Astrocyte of the cerebellum (primary cell): ENCODE data around the gene SMAD5.

ENCODE experiments used
- DNase-seq: peaks from one replicate; pipeline ENCODE4 v3.0.0-alpha.2; 2011; ENCODE audit warnings: low read depth
- H3K4me3 ChIP-seq: 2 replicates; pipeline ENCODE4 v1.5.1; 2011; ENCODE audit warnings: mild to moderate bottlenecking, low read depth, low read length, moderate library complexity
- in situ Hi-C: cut with HindIII; loops from 2 replicates; pipeline ENCODE4 v1.10.0; 2017; ENCODE audit warnings: low sequenced_read_pairs
- TF ChIP-seq, protein P1 (sequence below): IDR thresholded peaks from 2 replicates; pipeline ENCODE4 v1.5.1; 2012; ENCODE audit warnings: low read length, low read depth, moderate library complexity, mild to moderate bottlenecking; ENCODE audit errors: missing control alignments

SMAD5 gene

DNA sequence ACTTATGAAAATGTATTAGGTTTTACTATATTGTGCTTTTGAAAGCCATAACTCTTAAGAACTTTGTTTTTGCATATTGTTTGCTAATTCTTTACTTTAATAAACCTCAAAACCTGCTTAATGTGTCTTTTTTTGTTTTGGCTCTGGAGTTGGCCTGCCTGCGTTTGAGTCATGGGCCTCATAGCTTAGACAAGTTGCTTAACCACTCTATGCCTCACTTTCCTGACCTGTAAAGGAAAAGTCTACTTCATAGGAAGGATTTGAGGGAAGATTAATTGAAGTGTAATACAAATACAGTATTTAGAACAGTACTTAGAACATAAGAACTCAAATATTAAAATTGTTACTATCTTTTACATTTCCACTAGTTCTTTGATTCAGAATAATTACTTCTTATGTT lies 50.0 kb downstream of the SMAD5 start:
- in situ Hi-C loops: no loop called here
- TF ChIP-seq, protein P1, sequence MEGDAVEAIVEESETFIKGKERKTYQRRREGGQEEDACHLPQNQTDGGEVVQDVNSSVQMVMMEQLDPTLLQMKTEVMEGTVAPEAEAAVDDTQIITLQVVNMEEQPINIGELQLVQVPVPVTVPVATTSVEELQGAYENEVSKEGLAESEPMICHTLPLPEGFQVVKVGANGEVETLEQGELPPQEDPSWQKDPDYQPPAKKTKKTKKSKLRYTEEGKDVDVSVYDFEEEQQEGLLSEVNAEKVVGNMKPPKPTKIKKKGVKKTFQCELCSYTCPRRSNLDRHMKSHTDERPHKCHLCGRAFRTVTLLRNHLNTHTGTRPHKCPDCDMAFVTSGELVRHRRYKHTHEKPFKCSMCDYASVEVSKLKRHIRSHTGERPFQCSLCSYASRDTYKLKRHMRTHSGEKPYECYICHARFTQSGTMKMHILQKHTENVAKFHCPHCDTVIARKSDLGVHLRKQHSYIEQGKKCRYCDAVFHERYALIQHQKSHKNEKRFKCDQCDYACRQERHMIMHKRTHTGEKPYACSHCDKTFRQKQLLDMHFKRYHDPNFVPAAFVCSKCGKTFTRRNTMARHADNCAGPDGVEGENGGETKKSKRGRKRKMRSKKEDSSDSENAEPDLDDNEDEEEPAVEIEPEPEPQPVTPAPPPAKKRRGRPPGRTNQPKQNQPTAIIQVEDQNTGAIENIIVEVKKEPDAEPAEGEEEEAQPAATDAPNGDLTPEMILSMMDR: no peak
- DNase-seq: no peak

DNA sequence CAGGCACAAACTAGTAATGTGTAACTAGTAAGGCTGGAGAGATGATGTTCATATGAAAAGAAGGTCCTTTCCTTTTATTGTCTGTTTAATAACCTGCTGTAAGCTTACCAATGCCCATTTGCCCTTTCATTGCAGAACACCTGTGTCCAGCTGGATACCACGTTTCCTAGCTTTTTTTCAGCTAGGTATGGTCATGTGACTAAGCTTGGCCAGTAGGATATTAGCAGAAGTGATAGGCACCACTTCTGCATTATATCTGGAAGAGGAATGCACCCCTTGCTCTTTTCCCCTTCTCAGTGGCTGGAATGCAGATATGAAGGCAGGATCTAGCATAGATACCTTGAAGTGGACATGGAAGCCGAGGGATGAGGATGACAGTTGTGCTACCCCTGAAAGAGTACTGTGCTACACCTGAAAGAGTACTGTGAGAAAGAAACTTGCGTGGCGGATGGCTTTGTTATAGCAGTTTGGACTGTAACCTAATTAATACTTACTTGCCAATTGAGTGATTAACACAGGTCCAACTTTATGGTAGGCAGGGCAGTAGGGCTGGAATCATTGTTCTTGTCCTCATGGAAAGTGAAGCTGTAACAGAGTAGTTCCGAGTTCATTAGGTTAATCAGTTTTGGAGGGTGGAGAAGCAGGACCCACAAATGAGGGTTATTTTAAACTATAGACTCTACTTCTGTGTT lies 53.5 kb downstream of the SMAD5 start:
- TF ChIP-seq, protein P1: no peak
- no peak for DNase-seq
- H3K4me3 ChIP-seq: no peak overlapping the region
- in situ Hi-C loops: no loop called here

More for the DNA sequence above, 50.0 kb downstream of the SMAD5 start:
- H3K4me3 ChIP-seq: no peak overlapping the region

DNA sequence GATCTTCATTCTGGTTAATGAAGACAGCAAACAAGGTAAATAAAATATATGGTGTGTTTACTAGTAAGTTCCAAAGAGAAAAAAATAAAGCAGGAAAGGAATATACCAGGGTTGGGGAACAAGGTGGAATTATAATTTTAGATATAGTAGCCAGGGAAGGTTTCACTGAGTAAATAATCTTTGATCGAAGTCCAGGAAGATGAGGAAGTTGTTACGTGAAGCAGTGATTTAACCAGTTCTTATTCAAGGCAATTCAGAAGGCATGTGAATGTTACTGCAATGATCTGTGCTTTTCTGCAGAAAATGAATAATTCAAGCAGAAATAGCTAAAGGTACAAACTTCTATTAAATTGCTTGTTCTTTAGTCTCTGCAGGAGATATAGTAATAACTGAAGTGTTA lies 54.2 kb downstream of the SMAD5 start:
- TF ChIP-seq, protein P1: no peak
- in situ Hi-C loops: no loop called here
- no peak overlapping the region for H3K4me3 ChIP-seq

DNA sequence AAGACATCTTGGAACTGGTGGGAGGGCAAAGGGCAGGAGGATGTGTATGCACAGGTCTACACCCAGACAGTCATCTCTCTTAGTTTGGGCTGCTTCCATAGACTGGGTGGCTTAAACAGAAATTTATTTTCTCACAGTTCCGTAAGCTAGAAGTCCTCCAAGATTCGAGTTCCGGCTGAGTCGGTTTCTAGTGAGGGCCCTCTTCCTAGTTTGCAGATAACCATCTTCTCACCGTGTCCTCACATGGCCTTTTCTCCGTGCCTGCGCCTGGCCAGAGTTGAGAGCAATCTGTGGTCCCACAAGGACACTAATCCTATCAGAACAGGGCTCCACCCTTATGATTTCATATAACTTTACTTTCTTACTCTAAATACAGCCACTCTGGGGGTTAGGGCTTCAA lies 56.2 kb downstream of the SMAD5 start:
- H3K4me3 ChIP-seq: no peak overlapping the region
- TF ChIP-seq, protein P1: no peak
- no peak for DNase-seq
- in situ Hi-C loops: no loop called here

More for the DNA sequence above, 54.2 kb downstream of the SMAD5 start:
- DNase-seq: no peak

DNA sequence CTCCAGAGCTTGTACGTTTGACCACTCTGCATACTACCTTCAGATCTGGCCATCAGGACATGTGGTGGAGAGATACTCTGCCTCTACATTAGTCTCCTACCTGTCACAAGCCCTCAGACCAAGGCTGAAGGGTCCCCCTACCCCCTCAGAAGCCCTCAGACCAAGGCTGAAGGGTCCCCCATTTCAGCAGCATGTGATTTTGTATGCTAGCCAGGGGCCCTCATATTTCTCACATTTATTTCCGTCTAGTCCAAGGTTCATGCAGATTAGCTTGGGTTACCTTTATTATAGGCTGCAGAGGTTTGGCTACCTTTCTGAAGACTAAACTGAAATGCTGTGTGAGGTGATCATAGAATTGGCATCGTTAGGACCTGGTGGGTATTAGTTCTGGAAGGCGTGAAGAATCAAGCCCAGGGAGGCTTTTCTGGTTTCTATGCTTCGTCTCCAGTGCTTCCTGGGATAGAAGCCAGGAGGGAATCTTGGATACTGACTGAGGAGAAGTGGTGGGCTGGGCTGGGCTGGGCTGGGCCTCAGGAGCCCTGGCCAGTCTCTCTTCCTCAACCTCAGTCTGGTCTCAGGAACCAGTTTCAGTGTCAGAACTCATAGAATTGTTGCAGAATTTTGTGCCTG lies 57.6 kb downstream of the SMAD5 start:
- in situ Hi-C loops: no loop called here
- DNase-seq: peak; percentile 24
- H3K4me3 ChIP-seq: no peak overlapping the region
- TF ChIP-seq, protein P1: no peak

DNA sequence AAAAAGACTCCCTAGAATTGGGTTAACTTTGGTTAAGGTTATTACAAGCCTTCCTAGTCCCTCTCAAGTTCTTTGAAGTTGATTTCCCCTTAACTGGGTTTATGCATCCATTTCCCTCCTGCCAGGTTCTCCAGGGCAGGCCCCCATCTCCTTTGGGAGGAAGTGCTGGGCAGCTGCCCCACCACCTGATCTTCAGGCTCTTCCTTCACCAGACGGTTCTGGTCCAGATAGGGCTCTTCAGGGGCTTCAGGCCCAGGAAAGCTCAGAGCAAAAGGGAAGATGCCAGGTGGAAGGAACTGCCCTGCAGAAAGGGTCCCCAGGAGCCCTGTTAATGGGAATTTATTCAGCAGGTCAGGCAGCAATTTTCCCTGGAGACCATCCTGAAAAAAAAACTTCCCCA lies 58.3 kb downstream of the SMAD5 start:
- TF ChIP-seq, protein P1: no peak
- no peak overlapping the region for H3K4me3 ChIP-seq
- no peak for DNase-seq
- in situ Hi-C loops: no loop called here
